Mesenchymal stem cell (in vitro differentiated cells and primary cell): ENCODE measurements around the gene CTBP2.

ENCODE experiments used
- DNase-seq: peaks from one replicate; pipeline ENCODE4 v3.0.0-alpha.2; 2013
- H2AFZ ChIP-seq: one replicate; pipeline ENCODE4 v1.6.1; 2013; ENCODE audit warnings: low read depth, mild to moderate bottlenecking, control low read depth, inconsistent platforms, low read length, moderate library complexity
- H2AK5ac ChIP-seq: 2 replicates; pipeline ENCODE4 v1.6.1; 2013; ENCODE audit warnings: low read length, moderate library complexity, mild to moderate bottlenecking, inconsistent platforms; ENCODE audit not compliant: severe bottlenecking
- H2BK120ac ChIP-seq: one replicate; pipeline ENCODE4 v1.6.1; 2013; ENCODE audit warnings: low read depth, mild to moderate bottlenecking, inconsistent platforms, low read length, moderate library complexity
- H2BK12ac ChIP-seq, 2 experiments: one replicate each; pipeline ENCODE4 v1.6.1; 2013; ENCODE audit warnings: inconsistent platforms in 2 of 2, low read length in 2 of 2, mild to moderate bottlenecking in 2 of 2, moderate library complexity in 2 of 2, control low read depth in 1 of 2
- H2BK15ac ChIP-seq: one replicate; pipeline ENCODE4 v1.6.1; 2013; ENCODE audit warnings: mild to moderate bottlenecking, low read depth, inconsistent platforms; ENCODE audit not compliant: poor library complexity, severe bottlenecking
- H2BK5ac ChIP-seq: 2 replicates; pipeline ENCODE4 v1.6.1; 2013; ENCODE audit warnings: low read depth, mild to moderate bottlenecking, low read length, control low read depth, inconsistent platforms; ENCODE audit not compliant: poor library complexity, severe bottlenecking
- H3K14ac ChIP-seq, 2 experiments: one replicate each; pipeline ENCODE4 v1.6.1; 2013; ENCODE audit warnings: inconsistent platforms in 2 of 2, low read length in 2 of 2, control low read depth in 1 of 2, mild to moderate bottlenecking in 1 of 2, moderate library complexity in 1 of 2
- H3K18ac ChIP-seq, 2 experiments: one replicate each; pipeline ENCODE4 v1.6.1; 2013; ENCODE audit warnings: inconsistent platforms in 2 of 2, low read length in 2 of 2, control low read depth in 1 of 2, low read depth in 1 of 2, mild to moderate bottlenecking in 1 of 2
- H3K23ac ChIP-seq, 2 experiments: one replicate each; pipeline ENCODE4 v1.6.1; 2013; ENCODE audit warnings: inconsistent platforms in 2 of 2, low read length in 2 of 2, mild to moderate bottlenecking in 2 of 2, moderate library complexity in 2 of 2, control low read depth in 1 of 2
- H3K27ac ChIP-seq: 2 replicates; pipeline ENCODE4 v1.5.1; 2013; ENCODE audit warnings: mild to moderate bottlenecking, moderate library complexity, low read length, control low read depth, inconsistent platforms; ENCODE audit not compliant: poor library complexity, severe bottlenecking
- H3K27me3 ChIP-seq, 2 experiments: 2 replicates each; pipeline versions ENCODE4 v1.6.1 to v1.7.0; 2013; ENCODE audit warnings: low read length in 2 of 2, mild to moderate bottlenecking in 2 of 2, moderate library complexity in 2 of 2, control low read depth in 1 of 2, inconsistent platforms in 1 of 2; ENCODE audit not compliant: control insufficient read depth in 1 of 2, insufficient read depth in 1 of 2
- H3K36me3 ChIP-seq, 2 experiments: 2 replicates each; pipeline versions ENCODE4 v1.6.1 to v1.7.0; 2013; ENCODE audit warnings: low read length in 2 of 2, control low read depth in 1 of 2, inconsistent platforms in 1 of 2, low read depth in 1 of 2, mild to moderate bottlenecking in 1 of 2; ENCODE audit not compliant: insufficient read depth in 2 of 2, control insufficient read depth in 1 of 2
- H3K4ac ChIP-seq, 2 experiments: one replicate each; pipeline ENCODE4 v1.6.1; 2013; ENCODE audit warnings: inconsistent platforms in 2 of 2, low read length in 2 of 2, mild to moderate bottlenecking in 2 of 2, moderate library complexity in 2 of 2, control low read depth in 1 of 2, low read depth in 1 of 2
- H3K4me1 ChIP-seq: 2 replicates; pipeline ENCODE4 v1.6.1; 2013; ENCODE audit warnings: low read depth, low read length, control low read depth; ENCODE audit not compliant: control insufficient read depth, insufficient read depth
- H3K4me2 ChIP-seq: 2 replicates; pipeline ENCODE4 v1.6.1; 2013; ENCODE audit warnings: low read length, mild to moderate bottlenecking, inconsistent platforms; ENCODE audit not compliant: poor library complexity, severe bottlenecking
- H3K4me3 ChIP-seq, 2 experiments: 2 replicates each; pipeline versions ENCODE4 v1.5.1 to v1.7.0; 2013; ENCODE audit warnings: low read length in 2 of 2, mild to moderate bottlenecking in 2 of 2, control low read depth in 1 of 2, low read depth in 1 of 2; ENCODE audit not compliant: insufficient read depth in 1 of 2
- H3K79me1 ChIP-seq: replicated peaks from 2 replicates; pipeline ENCODE4 v1.6.1; 2013; ENCODE audit warnings: mild to moderate bottlenecking, control low read depth, low read length, inconsistent platforms; ENCODE audit not compliant: poor library complexity, severe bottlenecking
- H3K9ac ChIP-seq: 2 replicates; pipeline ENCODE4 v1.7.0; 2013; ENCODE audit warnings: mild to moderate bottlenecking, low read length, moderate library complexity
- H3K9me3 ChIP-seq: 2 replicates; pipeline ENCODE4 v1.7.0; 2013; ENCODE audit warnings: mild to moderate bottlenecking, low read length; ENCODE audit not compliant: control insufficient read depth
- H4K8ac ChIP-seq: one replicate; pipeline ENCODE4 v1.6.1; 2013; ENCODE audit warnings: inconsistent platforms, mild to moderate bottlenecking, low read length, moderate library complexity
- H4K91ac ChIP-seq: one replicate; pipeline ENCODE4 v1.6.1; 2013; ENCODE audit warnings: mild to moderate bottlenecking, low read length, inconsistent platforms
- WGBS: methylation state at CpG from one replicate; pipeline ENCODE4 v1.1.7; 2013; ENCODE audit warnings: mixed read lengths; 5-methylcytosine and 5-hydroxymethylcytosine counted together

Gene CTBP2

GRCh38 chr10:125101049-125101448 is 59.3 kb downstream of the CTBP2 start:
- peaks cover 24% of the 10 kb centered on the region for H3K4me1 ChIP-seq
- H3K4ac ChIP-seq: peak overlapping the region; percentile 25 to 62
- WGBS: 94% methylated on average over 9 of the region's 9 CpGs
- peak overlapping the region in 1 of 2 experiments; percentile 69 for H3K18ac ChIP-seq
- peak overlapping the region; percentile 81 for H4K91ac ChIP-seq
- no peak overlapping the region for H2BK5ac ChIP-seq
- no peak overlapping the region for H2BK120ac ChIP-seq
- H2BK15ac ChIP-seq: peak overlapping the region; percentile 19
- no peaks in the 10 kb centered on the region for H3K27me3 ChIP-seq
- DNase-seq: no peak
- no peak overlapping the region for H3K23ac ChIP-seq
- H3K4me3 ChIP-seq: no peak overlapping the region
- peaks cover 37% of the 10 kb centered on the region for H3K79me1 ChIP-seq
- H3K36me3 ChIP-seq: peaks cover 37 to 49% of the 10 kb centered on the region in 2 experiments
- no peak overlapping the region for H3K27ac ChIP-seq
- H3K9ac ChIP-seq: no peak overlapping the region
- H3K9me3 ChIP-seq: no peaks in the 10 kb centered on the region
- H2AFZ ChIP-seq: no peak overlapping the region
- peak overlapping the region in 1 of 2 experiments; percentile 63 for H3K14ac ChIP-seq
- H4K8ac ChIP-seq: no peak overlapping the region
- H2AK5ac ChIP-seq: no peak overlapping the region
- H2BK12ac ChIP-seq: peak overlapping the region; percentile 3 to 14
- H3K4me2 ChIP-seq: no peak overlapping the region

- peaks cover 33% of the 10 kb centered on the region for H3K4me1 ChIP-seq
- no peak overlapping the region for H2BK15ac ChIP-seq
- no peak overlapping the region for H2AFZ ChIP-seq
- 94% methylated on average over 20 of the region's 20 CpGs for WGBS
- peak overlapping the region; percentile 27 for H4K8ac ChIP-seq
- H2AK5ac ChIP-seq: no peak overlapping the region
- H3K18ac ChIP-seq: no peak overlapping the region
- no peak overlapping the region for H3K27ac ChIP-seq
- no peak overlapping the region for H2BK12ac ChIP-seq
- no peak overlapping the region for H3K4me3 ChIP-seq
- no peak overlapping the region for H2BK120ac ChIP-seq
- no peak overlapping the region for H3K14ac ChIP-seq
- H4K91ac ChIP-seq: no peak overlapping the region
- no peaks in the 10 kb centered on the region for H3K27me3 ChIP-seq
- peaks cover 19 to 47% of the 10 kb centered on the region in 2 experiments for H3K36me3 ChIP-seq
- no peak overlapping the region for H3K4ac ChIP-seq
- H3K9ac ChIP-seq: no peak overlapping the region
- H3K23ac ChIP-seq: no peak overlapping the region
- DNase-seq: no peak
- H3K79me1 ChIP-seq: peaks cover 44% of the 10 kb centered on the region
- H3K4me2 ChIP-seq: no peak overlapping the region
- no peak overlapping the region for H2BK5ac ChIP-seq
- no peaks in the 10 kb centered on the region for H3K9me3 ChIP-seq
Measured at GRCh38 chr10:125097409-125098070, 62.8 kb downstream of the CTBP2 start.

DNA sequence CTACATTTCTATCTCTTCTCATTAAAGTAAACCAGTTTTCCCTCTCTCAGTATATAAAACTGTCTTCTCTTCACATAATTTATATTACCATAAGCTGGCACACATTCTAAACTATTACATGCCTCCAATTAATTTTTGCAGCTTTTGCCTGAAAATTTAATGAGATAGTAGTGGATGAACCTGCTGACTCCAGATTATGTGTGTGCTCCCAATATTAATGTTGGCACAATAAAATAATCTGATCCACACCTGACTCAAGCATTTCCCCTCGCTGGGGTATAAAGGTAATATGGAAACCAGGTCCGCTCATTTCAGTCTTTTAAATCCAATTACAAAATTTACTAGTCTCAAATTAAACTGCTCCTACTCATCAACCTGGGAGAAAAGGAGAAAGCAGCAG is 63.4 kb downstream of the CTBP2 start:
- Histone ChIP-seq H3K4me1 (peaks cover 31% of the 10 kb centered on the region), H3K27ac (no peak overlapping the region), H3K14ac (no peak overlapping the region), H4K91ac (no peak overlapping the region), H3K23ac (no peak overlapping the region), H2AFZ (no peak overlapping the region), H3K4me2 (no peak overlapping the region), H3K27me3 (no peaks in the 10 kb centered on the region), H4K8ac (no peak overlapping the region), H2BK120ac (no peak overlapping the region), H2BK5ac (no peak overlapping the region), H2BK15ac (no peak overlapping the region), H3K4ac (no peak overlapping the region), H3K9ac (no peak overlapping the region), H3K18ac (no peak overlapping the region), H3K36me3 (peaks cover 17 to 47% of the 10 kb centered on the region in 2 experiments), H3K4me3 (no peak overlapping the region), H2AK5ac (no peak overlapping the region), H3K79me1 (peaks cover 44% of the 10 kb centered on the region), H2BK12ac (no peak overlapping the region), H3K9me3 (no peaks in the 10 kb centered on the region)
- 97% methylated on average over 2 of the region's 2 CpGs for WGBS
- no peak for DNase-seq

DNA sequence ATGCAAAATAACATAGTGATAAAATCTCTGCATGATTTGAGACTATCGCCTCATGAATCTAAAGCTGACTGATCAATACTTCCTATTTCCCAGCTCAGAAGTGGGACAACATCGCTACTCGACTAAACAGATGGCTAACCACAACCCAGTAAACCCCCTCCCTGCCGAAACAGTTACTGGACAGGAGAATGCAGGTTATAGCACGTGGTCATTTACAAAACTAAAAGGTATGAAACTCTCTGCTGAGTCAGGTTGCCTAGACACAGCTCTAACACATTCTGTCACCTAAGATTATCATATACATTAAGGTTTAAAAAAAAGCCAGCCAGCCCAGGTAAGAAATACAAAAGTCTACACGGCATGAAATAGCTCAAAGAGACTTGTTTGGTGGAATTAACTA is 64.0 kb downstream of the CTBP2 start:
- Histone ChIP-seq H2AFZ (no peak overlapping the region), H3K9me3 (no peaks in the 10 kb centered on the region), H3K9ac (peak overlapping the region; percentile 12), H2BK12ac (no peak overlapping the region), H3K27me3 (no peaks in the 10 kb centered on the region), H3K4me1 (peaks cover 26% of the 10 kb centered on the region), H3K4me3 (no peak overlapping the region), H2AK5ac (no peak overlapping the region), H2BK15ac (no peak overlapping the region), H3K27ac (no peak overlapping the region), H3K23ac (no peak overlapping the region), H3K79me1 (peaks cover 41% of the 10 kb centered on the region), H3K18ac (no peak overlapping the region), H3K4ac (no peak overlapping the region), H3K4me2 (no peak overlapping the region), H3K14ac (no peak overlapping the region), H4K8ac (no peak overlapping the region), H3K36me3 (peaks cover 12 to 41% of the 10 kb centered on the region in 2 experiments), H2BK5ac (no peak overlapping the region), H4K91ac (no peak overlapping the region), H2BK120ac (no peak overlapping the region)
- WGBS: 92% methylated on average over 6 of the region's 6 CpGs
- DNase-seq: no peak
